Measurements from ENCODE around the gene TMEM198.

GRCh38 chr2:219520079-219520478 lies 23.7 kb upstream of the TMEM198 start:
- TF ChIP-seq EZH2phosphoT487 (IDR thresholded peaks at IDR 0.05; ENCODE audit: borderline replicate concordance, low read depth, low read length) (no peak), CTCF (conservative IDR thresholded peaks at IDR 0.05; ENCODE audit: low read length) (no peak)
